Transverse colon (tissue), 4 donors: Measurements from ENCODE around the gene EXD2. TPM values are rescaled to one million over a fixed set of nuclear protein-coding genes. Genes with fewer than 3 reads are reported as not detected.

Experiments used
- DNase-seq: peaks from one replicate; pipeline ENCODE4 v3.0.0-alpha.2; 2019
- H3K27ac ChIP-seq, 4 donors: fragments of 200-600 bp; sonication (generic); 2 replicates each; pipeline ENCODE4 v1.5.1; 2016 to 2018; ENCODE audit warnings: inconsistent platforms in 4 of 4
- H3K27me3 ChIP-seq: fragments of 200-600 bp; sonication (generic); 2 replicates; pipeline ENCODE4 v1.5.1; 2017; ENCODE audit warnings: inconsistent platforms
- H3K36me3 ChIP-seq, 4 donors: fragments of 200-600 bp; sonication (generic); 2 replicates each; pipeline ENCODE4 v1.5.1; 2017 to 2019; ENCODE audit warnings: inconsistent platforms in 4 of 4
- H3K4me1 ChIP-seq, 4 donors: fragments of 200-600 bp; sonication (generic); 2 replicates each; pipeline ENCODE4 v1.5.1; 2017 to 2020; ENCODE audit warnings: inconsistent platforms in 4 of 4
- H3K4me3 ChIP-seq, 4 donors: fragments of 200-600 bp; sonication (generic); 1 replicate in 1 of 4; 2 replicates in 3 of 4; pipeline versions ENCODE4 v1.5.1 to v1.6.1; 2017 to 2019; ENCODE audit warnings: inconsistent platforms in 4 of 4
- H3K9me3 ChIP-seq, 2 donors: fragments of 200-600 bp; sonication (generic); 2 replicates each; pipeline ENCODE4 v1.5.1; 2017 to 2019; ENCODE audit warnings: inconsistent platforms in 2 of 2
- EP300 ChIP-seq: sonication (generic); formaldehyde crosslinking; IDR thresholded peaks from one replicate; pipeline ENCODE4 v1.6.1; 2017; ENCODE audit warnings: antibody characterized with exemption, low read depth
- POLR2A ChIP-seq: fragments of 450-650 bp; IDR thresholded peaks from one replicate; pipeline ENCODE4 v1.6.1; 2016; ENCODE audit warnings: antibody characterized with exemption, mild to moderate bottlenecking, moderate library complexity
- POLR2AphosphoS5 ChIP-seq, 3 donors: sonication (generic); formaldehyde crosslinking; IDR thresholded peaks; one replicate each; pipeline ENCODE4 v1.6.1; 2016; ENCODE audit warnings: antibody characterized with exemption in 3 of 3
- WGBS, 2 donors: methylation state at CpG; one replicate each; pipeline ENCODE4 v1.1.5; 2018; ENCODE audit warnings: low coverage in 1 of 2; 5-methylcytosine and 5-hydroxymethylcytosine counted together
- in situ Hi-C, 4 donors: fragments of 200-750 bp; cut with MboI; loops; one replicate each; pipeline versions ENCODE4 v1.15.0 to v1.15.1; 2017; ENCODE audit warnings: low sequenced_read_pairs in 3 of 4, low pct_ligation_motif_present in 1 of 4, low pct_unique_long_range_greater_than_20kb in 1 of 4
- intact Hi-C: fragments of 100-400 bp; cut with DNase I; formaldehyde crosslinking; loops from one replicate; pipeline ENCODE4 v1.15.1; 2023; ENCODE audit warnings: low total_unique reads
- total RNA-seq, 4 donors: library from RNA; depleted of rRNA; stranded (reverse); fragments of >200 nt; gene quantifications; one replicate each; pipeline ENCODE4 v1.1.0, GENCODE V29; 2016
- TF ChIP-seq, protein P1 (sequence below), 5 experiments: fragments of 200-600 bp in 3 of 5; fragments of 450-650 bp in 2 of 5; sonication (generic) in 3 of 5; IDR thresholded peaks; 1 replicate in 2 of 5; 2 replicates in 3 of 5; pipeline ENCODE4 v1.5.1; 2016 to 2017; ENCODE audit warnings: antibody characterized with exemption in 5 of 5, inconsistent platforms in 3 of 5, mild to moderate bottlenecking in 2 of 5, moderate library complexity in 1 of 5

Gene EXD2
- total RNA-seq, 4 donors from 2014 or later = 16.5 to 33.8 (median 22.8) TPM

DNA sequence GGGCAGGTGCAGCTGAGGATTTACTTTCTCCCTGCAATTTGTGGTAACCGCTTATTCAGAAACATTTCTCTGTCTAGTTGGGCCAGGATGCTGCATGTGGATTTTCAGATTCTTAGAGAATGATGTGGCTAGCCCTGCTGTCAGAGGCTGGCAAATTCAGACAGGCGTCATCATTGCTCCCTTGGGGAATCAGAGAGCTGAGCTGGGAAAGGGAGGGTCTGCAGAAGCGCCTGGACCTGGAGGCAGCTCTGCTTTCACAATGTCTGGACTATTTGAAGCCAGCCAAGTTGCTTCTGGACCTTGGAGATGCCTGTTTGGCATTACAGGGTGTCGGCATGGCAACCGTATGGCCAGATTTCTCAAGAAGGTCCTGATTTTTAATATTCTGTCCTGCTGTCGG lies 72.1 kb downstream of the EXD2 start:
- intact Hi-C loops (no loop called here), in situ Hi-C loops (no loop called here)
- peak in 1 of 3 donors; percentile 17 for TF ChIP-seq POLR2AphosphoS5 (IDR thresholded peaks at IDR 0.05)
- TF ChIP-seq, protein P1, sequence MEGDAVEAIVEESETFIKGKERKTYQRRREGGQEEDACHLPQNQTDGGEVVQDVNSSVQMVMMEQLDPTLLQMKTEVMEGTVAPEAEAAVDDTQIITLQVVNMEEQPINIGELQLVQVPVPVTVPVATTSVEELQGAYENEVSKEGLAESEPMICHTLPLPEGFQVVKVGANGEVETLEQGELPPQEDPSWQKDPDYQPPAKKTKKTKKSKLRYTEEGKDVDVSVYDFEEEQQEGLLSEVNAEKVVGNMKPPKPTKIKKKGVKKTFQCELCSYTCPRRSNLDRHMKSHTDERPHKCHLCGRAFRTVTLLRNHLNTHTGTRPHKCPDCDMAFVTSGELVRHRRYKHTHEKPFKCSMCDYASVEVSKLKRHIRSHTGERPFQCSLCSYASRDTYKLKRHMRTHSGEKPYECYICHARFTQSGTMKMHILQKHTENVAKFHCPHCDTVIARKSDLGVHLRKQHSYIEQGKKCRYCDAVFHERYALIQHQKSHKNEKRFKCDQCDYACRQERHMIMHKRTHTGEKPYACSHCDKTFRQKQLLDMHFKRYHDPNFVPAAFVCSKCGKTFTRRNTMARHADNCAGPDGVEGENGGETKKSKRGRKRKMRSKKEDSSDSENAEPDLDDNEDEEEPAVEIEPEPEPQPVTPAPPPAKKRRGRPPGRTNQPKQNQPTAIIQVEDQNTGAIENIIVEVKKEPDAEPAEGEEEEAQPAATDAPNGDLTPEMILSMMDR (IDR thresholded peaks at IDR 0.05) = no peak
- peaks cover 6 to 32% (median 26%) of the 10 kb centered on the region in 4 donors for H3K4me1 ChIP-seq
- H3K36me3 ChIP-seq = no peaks in the 10 kb centered on the region
- H3K27ac ChIP-seq = no peak overlapping the region
- peak; percentile 18 for DNase-seq
- H3K27me3 ChIP-seq = peaks cover 59% of the 10 kb centered on the region
- H3K4me3 ChIP-seq = no peak overlapping the region
- WGBS, 2 donors = 60 to 82% methylated on average over 1 to 6 of the region's 6 CpGs
- H3K9me3 ChIP-seq = no peaks in the 10 kb centered on the region

DNA sequence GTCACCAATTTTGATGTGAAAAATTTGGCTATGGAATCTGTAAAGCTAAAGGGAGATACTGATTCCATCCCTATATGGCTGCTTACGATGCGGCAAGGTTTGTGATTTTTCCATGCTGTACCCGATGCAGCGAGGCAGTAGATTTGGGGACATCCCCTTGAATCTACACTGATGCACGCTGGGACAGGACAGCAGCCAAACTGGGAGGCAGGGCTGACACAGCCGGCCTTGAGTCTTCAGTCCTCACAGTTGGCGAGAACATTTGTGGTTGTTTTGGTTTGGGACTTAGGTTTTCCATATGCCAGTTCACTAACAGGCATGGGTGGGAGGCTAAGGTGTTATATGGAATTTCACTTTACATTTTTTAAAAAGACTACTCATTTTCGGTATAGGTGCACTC lies 72.5 kb downstream of the EXD2 start:
- H3K36me3 ChIP-seq = no peaks in the 10 kb centered on the region
- in situ Hi-C loops (no loop called here), intact Hi-C loops (no loop called here)
- peaks cover 55% of the 10 kb centered on the region for H3K27me3 ChIP-seq
- H3K27ac ChIP-seq = peak overlapping the region in 1 of 4 donors; percentile 23
- no peak for DNase-seq
- no peaks in the 10 kb centered on the region for H3K9me3 ChIP-seq
- H3K4me1 ChIP-seq = peaks cover 6 to 32% (median 26%) of the 10 kb centered on the region in 4 donors
- no peak overlapping the region for H3K4me3 ChIP-seq
- TF ChIP-seq, protein P1 (IDR thresholded peaks at IDR 0.05) = no peak
- no peak for TF ChIP-seq POLR2AphosphoS5 (IDR thresholded peaks at IDR 0.05)
- no peak for TF ChIP-seq EP300
- TF ChIP-seq POLR2A = no peak
- WGBS, 2 donors = 67 to 100% methylated on average over 1 to 8 of the region's 8 CpGs

DNA sequence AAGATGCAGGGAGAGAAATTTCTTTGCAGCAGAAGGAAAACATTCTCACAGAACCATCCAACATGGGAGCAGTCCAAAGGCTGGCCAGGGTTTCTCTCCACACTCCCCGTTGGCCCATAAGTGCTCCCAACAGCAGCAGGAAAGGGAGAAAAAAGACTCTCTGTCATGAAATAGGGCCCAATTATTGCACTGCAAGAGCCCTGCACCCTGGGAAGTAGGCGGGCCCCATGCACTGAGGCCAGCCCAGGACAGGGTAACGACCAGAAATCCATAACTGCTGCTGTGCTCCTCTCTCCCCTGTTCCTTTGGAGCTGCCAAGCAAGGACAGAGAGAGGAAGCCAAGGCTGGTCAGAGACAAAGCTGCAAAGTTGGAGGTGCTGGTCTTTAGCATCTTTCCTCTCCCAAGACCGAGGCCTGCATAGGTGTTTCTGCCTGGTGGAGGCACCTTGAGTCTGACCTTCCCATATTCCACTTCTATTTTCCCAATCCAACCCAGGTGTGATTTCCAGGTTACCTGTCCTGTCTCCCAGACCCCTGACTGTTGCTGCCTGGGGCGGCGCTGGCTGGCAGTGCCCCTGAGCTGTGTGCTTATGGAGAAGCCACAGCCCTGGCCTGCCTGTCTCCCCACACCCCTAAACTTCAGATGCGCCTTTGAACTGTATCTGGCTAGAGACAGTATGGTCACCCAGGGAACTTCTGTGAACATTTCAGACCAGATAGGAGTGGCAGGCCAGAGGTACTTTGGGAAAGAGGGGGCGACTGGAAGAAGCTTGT lies 75.5 kb downstream of the EXD2 start:
- no peaks in the 10 kb centered on the region for H3K36me3 ChIP-seq
- peaks cover 25% of the 10 kb centered on the region for H3K27me3 ChIP-seq
- TF ChIP-seq EP300 (no peak), POLR2AphosphoS5 (IDR thresholded peaks at IDR 0.05) (no peak), POLR2A (no peak)
- TF ChIP-seq, protein P1 (IDR thresholded peaks at IDR 0.05) = no peak
- intact Hi-C loops = no loop called here
- in situ Hi-C loops = no loop called here
- no peak overlapping the region for H3K4me3 ChIP-seq
- WGBS, 2 donors = 80 to 84% methylated on average over 2 to 8 of the region's 8 CpGs
- peaks cover 0 to 5% (median 4%) of the 10 kb centered on the region in 4 donors for H3K4me1 ChIP-seq
- DNase-seq = no peak
- no peaks in the 10 kb centered on the region for H3K9me3 ChIP-seq
- no peak overlapping the region for H3K27ac ChIP-seq

DNA sequence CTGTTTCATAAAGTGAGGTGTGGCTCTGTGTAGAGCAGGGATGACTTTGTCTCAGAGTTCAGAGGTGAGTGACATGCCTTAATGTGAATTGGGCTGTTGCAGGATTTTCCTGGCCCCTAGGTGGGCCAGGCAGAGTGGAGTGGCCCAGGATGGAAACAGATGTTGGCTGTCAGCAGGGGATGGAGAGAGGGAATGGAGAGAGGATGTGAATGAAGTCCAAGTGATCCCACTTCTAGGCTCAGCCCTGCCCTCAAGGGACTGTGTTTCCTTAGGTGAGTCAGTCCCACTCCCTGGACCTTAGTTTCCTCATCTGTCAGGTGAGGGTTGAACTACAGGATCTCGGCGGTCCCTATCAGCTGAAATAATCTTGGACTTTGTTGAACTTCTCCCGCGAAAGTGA lies 76.2 kb downstream of the EXD2 start:
- no peak for DNase-seq
- Histone ChIP-seq H3K4me1 (no peaks in the 10 kb centered on the region), H3K27me3 (peaks cover 18% of the 10 kb centered on the region), H3K4me3 (no peak overlapping the region), H3K9me3 (no peaks in the 10 kb centered on the region), H3K36me3 (no peaks in the 10 kb centered on the region), H3K27ac (no peak overlapping the region)
- intact Hi-C loops = no loop called here
- TF ChIP-seq POLR2AphosphoS5 (IDR thresholded peaks at IDR 0.05) (no peak), EP300 (no peak), POLR2A (no peak)
- TF ChIP-seq, protein P1 (IDR thresholded peaks at IDR 0.05) = no peak
- WGBS, 2 donors = 87% methylated on average over 4 of the region's 4 CpGs; no CpG with 5 or more reads in 1 of the 2 donors
- in situ Hi-C loops = no loop called here
